SKM-1 treated with dmso at 0.1 percent for 144 hours (cell line): Measurements from ENCODE around the gene CTNNA3.

Experiments used
- DNase-seq: peaks from one replicate; lab custom pipeline; 2025; ENCODE audit not compliant: unreplicated experiment; lab: John Stamatoyannopoulos, UW

The CTNNA3 gene

DNA sequence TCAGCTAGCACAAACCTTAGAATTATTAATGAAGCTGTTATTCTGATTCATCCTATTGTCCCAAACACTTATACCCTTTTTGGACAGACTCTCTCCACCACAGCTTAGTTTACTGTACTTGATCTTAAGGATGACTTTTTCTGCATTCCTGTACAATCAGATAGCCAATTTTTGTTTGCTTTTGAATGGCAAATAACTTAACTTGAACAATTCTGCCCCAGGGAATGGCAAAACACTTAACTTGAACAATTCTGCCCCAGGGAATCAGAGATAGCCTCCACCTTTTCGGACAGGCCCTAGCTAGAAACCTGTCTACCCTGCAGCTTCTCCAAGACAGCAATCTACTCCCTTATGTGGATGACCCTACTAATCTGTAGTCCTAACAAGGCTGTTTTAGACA is 1438.2 kb downstream of the CTNNA3 start:
- no peak for DNase-seq

DNA sequence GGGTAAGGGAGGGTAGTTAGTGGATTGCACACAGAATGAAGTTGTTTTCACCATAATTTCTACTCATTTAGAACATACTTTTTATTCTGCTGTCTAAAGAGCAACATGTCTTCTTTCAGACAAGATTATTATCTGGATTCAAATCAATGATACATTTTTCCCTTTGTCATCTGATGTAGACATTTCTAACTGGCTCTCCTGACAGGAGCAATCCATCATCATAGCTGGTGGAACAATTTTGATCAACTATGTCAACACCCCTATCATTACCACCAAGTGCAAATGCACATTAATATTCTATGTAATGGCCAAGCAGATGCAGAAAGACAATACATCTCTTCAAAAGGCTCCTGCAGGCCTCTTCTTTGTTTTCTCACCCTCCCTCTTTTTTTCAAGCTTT is 1443.0 kb downstream of the CTNNA3 start:
- DNase-seq: no peak

DNA sequence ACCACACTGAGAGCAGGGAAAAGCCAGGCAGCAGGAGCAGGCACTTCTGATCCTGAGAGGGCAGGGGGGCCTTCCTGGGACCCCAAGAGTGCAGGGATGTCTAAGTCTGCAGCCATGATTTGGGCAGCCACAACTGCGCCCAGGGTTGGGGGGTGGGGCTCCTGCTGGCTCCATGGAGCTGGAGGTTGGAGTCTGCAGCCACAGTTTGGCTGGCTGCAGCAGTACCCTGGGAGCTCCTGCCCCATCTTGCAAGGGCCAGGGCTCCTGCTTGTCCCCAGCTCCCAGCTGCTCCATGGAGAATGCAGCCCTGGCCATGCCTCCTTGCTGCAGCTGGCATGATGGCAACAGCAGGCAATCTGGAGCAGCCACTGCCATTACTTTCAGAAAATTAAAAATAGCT is 1449.8 kb downstream of the CTNNA3 start:
- no peak for DNase-seq

DNA sequence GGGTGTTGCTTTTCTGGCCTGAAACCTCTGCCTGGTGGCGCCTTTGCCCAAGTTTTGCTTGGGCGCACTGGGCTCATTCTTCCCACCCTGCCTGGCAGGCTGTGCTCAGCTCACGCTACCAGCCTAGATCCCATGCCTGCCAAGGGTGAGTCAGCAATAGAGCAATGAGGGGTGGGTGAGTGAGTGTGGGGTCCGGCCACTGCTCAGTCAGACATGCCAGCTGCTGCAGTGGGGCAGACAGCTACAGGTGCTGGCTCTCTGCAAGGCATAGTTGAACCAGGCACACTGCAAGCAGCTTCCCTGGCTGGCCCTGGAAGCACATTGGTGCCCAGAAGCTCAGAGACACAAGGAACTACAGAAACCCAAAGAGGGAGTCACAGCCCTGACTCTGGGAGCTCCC is 1451.0 kb downstream of the CTNNA3 start:
- DNase-seq: no peak

DNA sequence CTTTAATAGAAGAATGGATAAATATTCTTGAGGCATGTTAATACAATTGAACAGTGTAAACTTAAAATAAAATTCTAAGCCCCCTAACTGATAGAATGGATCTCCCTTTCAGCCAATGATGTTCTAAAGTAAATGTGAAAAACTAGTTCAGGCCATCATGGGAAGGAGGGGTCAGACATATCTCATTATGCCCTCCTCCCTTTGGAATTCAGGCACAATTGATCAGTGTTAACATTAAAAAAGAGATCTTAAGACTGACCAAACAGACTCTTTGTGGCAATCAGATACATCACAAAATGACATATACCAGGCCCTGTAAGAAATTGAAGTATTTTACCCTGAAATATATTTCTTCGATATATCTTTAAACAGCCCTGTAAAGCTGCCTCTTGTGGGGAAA is 1453.1 kb downstream of the CTNNA3 start:
- DNase-seq: no peak

DNA sequence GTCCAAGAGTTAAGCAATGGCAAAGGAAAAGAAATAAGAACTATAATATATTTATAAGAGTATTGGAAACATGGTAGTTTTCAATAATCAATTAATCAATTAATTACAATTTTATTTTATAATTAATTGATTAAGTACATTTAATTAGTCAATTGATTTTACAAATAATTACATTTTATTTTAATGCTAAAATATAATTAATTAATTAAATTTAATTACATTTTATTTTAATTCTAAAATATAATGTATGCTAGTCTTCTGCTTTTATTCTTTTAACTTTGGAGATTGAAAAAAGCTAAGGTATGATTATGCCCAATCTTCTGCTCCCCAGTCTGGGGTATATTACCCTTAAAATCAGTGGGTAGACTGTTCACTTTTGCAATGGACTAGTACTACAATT is 1456.9 kb downstream of the CTNNA3 start:
- no peak for DNase-seq

DNA sequence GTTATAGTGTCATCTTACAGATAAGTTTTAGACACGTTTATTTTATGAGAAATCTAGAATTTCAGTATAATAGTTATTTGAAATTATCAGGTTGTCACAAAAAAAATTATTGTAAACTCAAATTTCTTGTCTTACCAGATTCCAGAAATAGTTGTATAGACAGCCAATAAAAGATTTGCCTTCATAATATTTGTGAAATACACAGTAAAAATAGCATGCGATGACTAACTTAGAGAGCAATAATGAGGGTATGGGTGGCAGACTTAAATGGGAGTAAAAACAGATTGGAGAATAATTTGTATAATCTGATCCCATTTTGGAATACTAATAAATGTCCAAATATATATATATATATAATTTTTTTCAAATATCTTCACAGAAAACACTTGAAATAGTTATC is 1457.7 kb downstream of the CTNNA3 start:
- no peak for DNase-seq

DNA sequence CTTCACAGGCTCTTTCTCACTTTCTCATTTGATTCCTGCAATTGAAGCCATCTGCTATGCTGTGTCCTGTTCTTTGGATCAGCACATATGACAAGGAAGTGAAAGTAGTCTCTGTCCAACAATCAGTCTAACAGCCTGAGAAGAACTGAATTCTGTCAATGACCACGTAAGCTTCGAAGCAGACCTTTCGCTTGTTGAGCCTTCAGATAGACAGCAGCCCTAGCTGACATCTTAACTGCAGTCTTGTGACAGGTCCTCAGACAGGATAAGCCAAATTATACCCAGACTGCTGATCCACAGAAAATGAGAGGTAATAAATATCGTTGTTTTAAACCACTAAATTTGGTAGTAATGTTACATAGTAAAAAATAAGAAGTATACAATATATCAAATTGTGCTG is 1461.1 kb downstream of the CTNNA3 start:
- no peak for DNase-seq

DNA sequence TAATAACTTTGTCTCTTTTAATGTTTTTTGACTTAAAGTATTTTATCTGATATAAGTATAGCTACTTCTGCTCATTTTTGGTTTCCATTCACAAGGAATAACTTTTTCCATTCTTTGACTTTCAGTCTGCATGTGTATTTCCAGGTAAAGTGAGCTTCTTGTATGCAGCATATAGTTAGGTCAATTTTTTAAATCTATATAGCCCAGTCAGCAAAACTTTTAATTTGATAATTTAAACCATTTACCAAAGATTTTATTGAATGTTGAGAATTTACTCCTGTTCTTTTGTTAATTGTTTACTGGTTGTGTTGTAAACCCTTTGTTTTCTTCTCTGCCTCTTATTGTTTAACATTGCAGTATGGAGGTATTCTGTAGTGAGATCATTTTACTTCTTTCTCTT is 1467.1 kb downstream of the CTNNA3 start:
- DNase-seq: no peak

DNA sequence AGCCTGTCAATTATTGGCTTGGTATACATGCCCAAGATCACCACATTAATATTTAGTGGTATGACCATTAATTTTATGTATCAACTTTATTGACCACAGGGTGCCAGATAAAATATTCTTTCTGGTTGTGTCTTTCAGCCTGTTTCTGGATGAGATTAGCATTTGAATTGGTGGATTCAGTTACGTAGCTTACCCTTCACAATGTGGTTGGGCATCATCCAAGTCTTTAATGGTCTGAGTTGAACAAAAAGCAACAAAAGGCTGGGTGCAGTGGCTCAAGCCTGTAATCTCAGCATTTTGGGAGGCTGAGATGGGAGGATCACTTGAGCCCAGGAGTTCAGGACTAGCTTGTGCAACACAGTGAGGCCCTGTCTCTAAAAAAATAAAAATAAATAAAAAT is 1472.3 kb downstream of the CTNNA3 start:
- DNase-seq: no peak

DNA sequence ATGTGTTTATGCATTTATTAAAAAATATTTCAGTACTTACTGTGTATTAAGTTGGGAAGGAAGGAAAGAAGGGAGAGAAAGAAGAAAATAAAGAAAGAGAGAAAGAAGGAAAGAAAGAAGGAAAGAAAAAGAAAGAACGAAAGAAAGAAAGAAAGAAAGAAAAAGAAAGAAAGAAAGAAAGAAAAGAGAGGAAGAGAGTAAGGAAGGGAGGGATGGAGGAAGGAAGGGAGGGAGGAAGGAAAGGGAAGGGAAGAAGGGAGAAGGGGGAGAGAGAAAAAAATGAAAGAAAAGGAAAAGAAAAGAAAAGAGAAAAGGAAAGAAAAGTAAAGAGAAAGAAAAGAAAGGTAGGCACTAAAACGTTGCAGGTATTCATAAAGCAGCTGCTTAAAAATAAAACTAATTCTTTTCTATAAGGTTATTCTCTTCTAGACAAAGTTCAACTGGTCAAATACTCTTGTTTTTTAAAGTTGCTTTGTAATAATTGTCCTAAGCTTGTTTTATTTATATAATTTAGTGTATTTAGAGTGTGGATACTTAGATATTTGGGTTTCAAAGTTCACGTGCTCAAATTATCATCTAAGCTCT is 1473.4 kb downstream of the CTNNA3 start:
- DNase-seq: no peak

DNA sequence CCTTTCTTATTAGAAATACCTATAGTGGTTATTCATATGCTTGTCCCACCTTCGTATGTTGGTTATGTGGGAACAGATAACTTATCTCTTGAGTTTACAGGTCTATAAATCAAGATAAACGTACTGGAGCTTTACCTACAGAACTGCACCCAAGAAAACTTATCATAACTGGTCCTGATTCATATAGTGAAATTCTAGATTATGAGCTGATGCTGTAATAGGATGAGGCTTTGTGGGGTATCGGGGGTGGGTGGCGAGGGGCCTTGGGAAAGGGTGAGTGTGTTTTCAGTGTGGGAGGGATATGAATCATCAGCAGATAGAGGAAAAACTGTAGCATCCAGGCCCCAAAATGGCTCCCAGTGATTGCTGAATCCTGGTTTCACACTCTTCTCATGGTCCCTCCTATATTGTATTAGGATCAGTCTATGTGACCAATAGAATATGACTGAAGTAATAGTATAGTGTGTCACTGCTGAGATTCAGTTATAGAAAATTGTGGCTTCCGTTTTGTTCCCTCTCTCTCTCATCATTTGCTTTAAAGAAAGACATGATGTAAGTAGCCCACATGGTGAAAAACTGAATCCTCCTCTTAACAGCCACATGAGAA is 1476.9 kb downstream of the CTNNA3 start:
- no peak for DNase-seq

DNA sequence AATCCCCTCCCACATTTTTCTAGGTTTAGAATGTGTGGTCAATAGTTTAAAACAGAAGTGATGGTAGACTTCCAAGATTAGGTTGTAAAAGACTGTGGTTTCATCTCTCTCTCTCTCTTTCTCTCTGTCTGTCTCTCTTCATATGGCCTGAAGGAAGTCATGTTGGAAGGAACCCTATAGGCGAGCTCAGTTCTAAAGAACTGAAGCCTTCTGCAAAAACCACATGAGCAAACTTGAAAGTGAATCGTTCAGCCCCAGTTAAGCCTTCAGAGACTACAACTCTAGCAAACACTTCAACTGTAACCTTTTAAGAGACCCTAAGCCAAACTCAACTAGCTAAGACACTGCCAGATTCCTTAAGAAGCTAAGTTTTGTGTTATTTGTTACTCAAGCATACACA is 1477.7 kb downstream of the CTNNA3 start:
- no peak for DNase-seq

DNA sequence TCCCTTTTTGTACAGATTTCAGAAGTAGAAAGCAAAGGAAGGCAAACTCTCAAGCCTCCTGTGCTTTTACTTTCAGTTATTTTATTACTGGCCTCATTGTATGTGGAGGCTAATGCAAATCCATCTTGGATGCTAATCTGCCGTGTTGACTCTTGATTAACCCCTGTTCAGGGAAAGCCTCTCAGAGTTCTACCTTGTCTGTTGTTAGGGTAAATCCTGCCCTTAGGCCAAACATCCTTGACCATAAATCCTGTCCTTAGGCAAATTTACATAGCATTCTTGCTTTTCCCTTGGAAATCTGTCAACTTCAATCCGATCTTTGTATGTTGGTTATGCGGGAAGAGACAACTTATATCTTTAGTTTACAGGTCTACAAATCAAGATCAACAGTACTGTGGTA is 1480.1 kb downstream of the CTNNA3 start:
- DNase-seq: no peak

DNA sequence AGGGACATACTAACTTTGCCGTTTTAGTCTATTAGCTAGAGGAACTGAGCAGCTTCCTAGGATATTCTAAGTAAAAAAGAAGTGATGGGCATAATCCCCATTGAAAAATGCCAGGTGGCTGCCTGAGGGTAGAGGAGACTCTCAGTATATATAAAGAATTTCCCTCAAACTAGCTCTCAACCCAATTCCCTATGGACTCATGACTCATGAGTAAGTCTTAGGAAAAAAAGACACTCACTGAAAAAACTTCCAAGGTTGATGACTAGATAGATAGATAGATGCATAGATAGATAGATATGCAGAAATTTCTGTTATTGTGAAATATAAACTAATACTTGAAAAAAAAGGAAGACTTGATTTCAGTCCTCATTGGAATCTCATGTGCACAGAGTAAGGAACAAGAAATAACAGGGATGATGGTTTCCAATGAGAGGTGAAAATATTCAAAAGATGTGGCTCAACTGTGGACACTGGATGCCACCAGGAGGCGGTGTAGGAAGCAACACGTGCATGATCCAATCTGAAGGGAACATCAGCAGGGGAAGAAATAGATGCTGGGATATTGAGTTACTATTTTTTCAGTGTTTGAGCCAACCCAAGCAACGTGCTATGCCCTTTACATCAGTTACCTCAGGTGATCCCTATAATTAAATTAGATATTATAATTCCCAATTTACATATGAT is 1481.1 kb downstream of the CTNNA3 start:
- DNase-seq: no peak

DNA sequence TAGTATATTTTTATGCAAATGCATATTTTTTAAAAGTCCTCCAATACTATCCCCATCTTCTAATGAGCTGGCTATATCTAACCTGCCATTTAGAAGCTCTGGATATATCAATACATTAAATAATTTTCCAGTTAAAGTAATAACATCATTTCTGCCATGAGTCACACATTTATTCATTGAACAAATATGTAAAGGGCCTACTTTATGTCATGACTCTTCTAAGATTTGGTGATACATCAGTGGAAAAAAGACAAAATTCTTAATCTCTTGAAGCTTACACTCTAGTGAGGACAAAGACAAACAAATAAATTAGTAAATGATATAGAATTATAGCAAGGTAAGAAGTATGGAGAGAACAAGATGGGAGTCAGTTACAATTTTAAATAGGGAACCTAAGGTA is 1487.0 kb downstream of the CTNNA3 start:
- DNase-seq: no peak

DNA sequence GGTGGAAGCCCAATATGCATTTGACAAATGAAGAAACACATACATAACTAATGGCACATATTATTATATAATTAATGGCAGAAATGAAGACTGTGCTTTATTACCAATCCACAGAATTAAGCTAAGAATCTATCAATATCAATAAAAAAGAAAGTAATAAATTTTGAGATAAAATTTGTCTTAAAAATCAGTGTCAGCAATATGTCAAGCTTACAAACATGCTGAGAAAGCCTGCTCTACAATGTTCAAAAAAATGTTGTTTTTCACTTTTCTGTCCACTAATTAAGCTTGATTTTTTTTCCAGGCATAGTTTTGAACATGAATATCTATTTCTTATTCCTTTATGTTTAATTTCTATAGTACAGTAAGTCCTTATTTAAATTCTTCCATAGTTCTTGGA is 1491.2 kb downstream of the CTNNA3 start:
- DNase-seq: no peak

DNA sequence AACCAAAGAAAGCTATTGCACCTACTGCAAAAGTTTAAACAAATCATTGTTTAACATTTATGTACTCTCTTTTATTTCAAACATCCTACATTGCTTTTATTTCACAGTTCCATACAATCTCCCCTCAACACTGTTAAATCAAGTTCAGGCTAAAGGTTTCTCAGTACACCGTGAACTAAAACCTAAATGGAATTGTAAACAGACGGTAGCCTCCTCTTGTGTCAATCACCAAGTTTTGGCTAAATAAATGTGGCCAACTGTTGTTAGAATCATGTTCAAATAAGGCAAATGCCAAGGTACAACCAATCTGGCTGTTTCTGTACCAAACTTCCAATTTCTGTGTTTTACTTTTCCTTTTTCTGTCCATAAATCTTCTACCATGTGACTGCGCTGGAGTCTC is 1493.9 kb downstream of the CTNNA3 start:
- DNase-seq: no peak

DNA sequence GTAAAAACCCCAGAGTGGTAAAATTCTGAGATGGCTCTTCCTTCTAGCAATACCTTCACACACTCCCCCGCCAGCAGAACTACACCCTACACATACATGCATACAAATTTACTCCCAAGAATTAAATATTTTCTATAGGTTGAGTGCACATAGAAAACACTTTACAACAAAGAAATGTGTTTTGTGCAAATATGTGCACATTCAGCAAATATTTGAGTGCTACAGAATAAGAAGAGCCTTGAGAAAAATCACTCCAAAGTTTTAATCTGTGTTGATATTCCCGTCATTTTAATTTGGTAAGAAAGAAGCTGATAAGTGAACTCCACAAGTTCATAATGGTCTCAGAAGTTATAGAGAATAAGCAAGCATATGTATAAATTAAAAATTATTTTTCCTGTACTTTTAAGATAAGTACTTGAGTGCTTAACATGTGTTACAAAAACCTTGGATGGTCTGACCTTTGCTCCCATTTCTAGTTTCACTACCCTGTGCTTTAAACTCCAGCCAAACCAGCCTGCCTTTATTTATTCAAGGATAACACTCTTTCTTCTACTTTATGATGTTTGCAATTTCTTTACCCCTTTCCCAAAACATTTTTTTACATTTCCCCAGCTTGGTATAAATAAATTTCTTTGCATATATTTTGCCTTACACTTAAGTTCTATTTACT is 1503.7 kb downstream of the CTNNA3 start:
- no peak for DNase-seq

DNA sequence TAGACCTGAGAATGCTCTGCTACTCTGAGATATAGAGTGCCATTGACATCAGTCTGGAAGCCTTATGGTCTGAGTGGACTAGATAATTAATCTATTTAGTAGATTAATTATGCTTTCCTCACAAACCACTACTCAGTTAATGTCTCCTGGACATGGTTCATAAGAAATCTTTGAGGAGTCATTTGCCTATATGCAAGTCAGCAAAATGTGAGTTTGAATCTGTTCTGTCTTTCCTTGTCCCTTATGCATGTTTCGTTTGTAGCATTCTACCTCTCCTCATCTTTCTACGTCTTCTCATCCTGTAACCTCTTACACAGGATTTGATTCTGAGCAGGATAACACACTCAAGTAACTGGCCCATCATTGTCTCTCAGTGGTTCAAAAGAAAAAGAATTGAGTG is 1505.6 kb downstream of the CTNNA3 start:
- no peak for DNase-seq

DNA sequence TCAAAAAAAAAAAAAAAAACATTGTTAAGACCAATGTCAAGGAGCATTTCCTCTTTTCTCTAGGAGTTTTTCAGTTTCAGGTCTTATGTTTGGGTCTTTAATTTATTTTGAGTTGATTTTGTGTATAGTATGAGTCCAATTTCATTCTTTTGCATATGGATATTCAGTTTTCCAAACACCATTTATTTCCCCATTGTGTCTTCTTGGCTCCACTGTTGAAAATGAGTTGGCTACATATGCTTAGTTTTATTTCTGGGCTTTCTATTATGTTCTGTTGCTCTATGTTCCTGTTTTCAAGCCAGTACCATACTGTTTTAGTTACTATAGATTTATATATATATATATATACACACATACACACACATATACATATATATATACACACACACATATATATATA is 1506.7 kb downstream of the CTNNA3 start:
- DNase-seq: no peak

DNA sequence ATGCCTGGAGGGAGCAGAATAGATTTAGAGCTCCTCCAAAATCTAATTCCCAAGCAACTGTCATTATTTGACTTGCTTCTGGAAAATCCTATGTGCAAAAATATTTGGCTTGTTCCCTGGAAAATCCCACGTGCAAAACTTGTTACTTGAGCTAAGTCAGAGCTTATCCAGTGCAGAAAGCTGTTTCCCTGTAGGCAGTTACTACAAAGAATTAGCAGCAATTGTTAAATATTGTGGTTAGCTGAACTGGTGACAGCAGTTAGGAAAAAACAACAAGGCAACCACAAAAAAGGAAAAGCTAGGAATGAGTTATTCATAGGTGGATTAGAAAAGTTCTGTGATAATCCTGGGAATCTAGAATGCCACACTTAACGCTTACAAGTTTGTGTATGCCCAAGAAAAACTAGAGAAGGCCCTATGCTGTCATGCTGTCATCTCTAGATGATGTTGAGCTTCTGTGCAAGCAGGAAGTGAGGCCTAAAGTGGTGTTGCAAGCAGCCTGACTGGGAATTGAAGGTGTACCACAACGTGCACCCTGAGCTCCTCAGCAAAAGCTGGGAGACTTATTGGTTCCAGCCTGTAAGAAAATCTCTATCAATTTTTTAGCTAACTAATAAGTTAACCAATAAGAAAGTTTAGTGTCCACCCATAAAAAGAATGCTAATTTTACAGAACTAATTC is 1508.8 kb downstream of the CTNNA3 start:
- peak; percentile 25 for DNase-seq
